Esophagus squamous epithelium (tissue), 5 donors: ENCODE measurements around the gene CRELD2. TPM values are rescaled to one million over a fixed set of nuclear protein-coding genes. Genes with fewer than 3 reads are reported as not detected.
A peak's percentile ranks its signal among the peaks of the same experiment; 100 is the strongest.

Experiments used
- DNase-seq: peaks from one replicate; lab custom pipeline; 2025; lab: John Stamatoyannopoulos, UW
- H3K27ac ChIP-seq, 4 donors: fragments of 200-600 bp; sonication (generic); one replicate each; pipeline ENCODE4 v1.5.1; 2016 to 2019; ENCODE audit warnings: mild to moderate bottlenecking in 1 of 4
- H3K27me3 ChIP-seq, 4 donors: fragments of 200-600 bp; sonication (generic); 1 replicate in 3 of 4; 2 replicates in 1 of 4; pipeline versions ENCODE4 v1.5.1 to v1.6.0; 2017 to 2021; ENCODE audit warnings: antibody characterized with exemption in 1 of 4
- H3K36me3 ChIP-seq, 3 donors: fragments of 200-600 bp; sonication (generic); one replicate each; pipeline ENCODE4 v1.5.1; 2016 to 2019
- H3K4me1 ChIP-seq, 3 donors: fragments of 200-600 bp; sonication (generic); one replicate each; pipeline ENCODE4 v1.5.1; 2017 to 2019
- H3K4me3 ChIP-seq, 4 donors: fragments of 200-600 bp; sonication (generic); 1 replicate in 3 of 4; 2 replicates in 1 of 4; pipeline ENCODE4 v1.5.1; 2016 to 2019; ENCODE audit warnings: mild to moderate bottlenecking in 2 of 4, moderate library complexity in 1 of 4
- H3K9me3 ChIP-seq, 3 donors: fragments of 200-600 bp; sonication (generic); one replicate each; pipeline ENCODE4 v1.5.1; 2016 to 2019
- POLR2A ChIP-seq, 4 donors: fragments of 450-650 bp; IDR thresholded peaks; one replicate each; pipeline ENCODE4 v1.6.1; 2017; ENCODE audit warnings: antibody characterized with exemption in 4 of 4, mild to moderate bottlenecking in 4 of 4, moderate library complexity in 3 of 4
- WGBS, 2 donors: methylation state at CpG; one replicate each; pipeline ENCODE4 v1.1.5; 2018; 5-methylcytosine and 5-hydroxymethylcytosine counted together
- intact Hi-C: fragments of 100-400 bp; cut with DNase I; formaldehyde crosslinking; loops from one replicate; pipeline ENCODE4 v1.15.0; 2022
- total RNA-seq, 4 donors: library from RNA; depleted of rRNA; stranded (reverse); fragments of >200 nt; gene quantifications; one replicate each; pipeline ENCODE4 v1.1.0, GENCODE V29; 2016
- TF ChIP-seq, protein P1 (sequence below), 6 experiments: fragments of 450-650 bp in 4 of 6; fragments of 200-600 bp in 2 of 6; sonication (generic) in 2 of 6; IDR thresholded peaks; one replicate each; pipeline ENCODE4 v1.5.1; 2016 to 2019; ENCODE audit warnings: antibody characterized with exemption in 6 of 6, mild to moderate bottlenecking in 4 of 6, moderate library complexity in 4 of 6
- donor health status: DM: yes; HTN: yes; CAD: no.

The CRELD2 gene
- total RNA-seq, 4 donors from 2014 or later, result 22.7 to 45.7 (median 35.5) TPM

DNA sequence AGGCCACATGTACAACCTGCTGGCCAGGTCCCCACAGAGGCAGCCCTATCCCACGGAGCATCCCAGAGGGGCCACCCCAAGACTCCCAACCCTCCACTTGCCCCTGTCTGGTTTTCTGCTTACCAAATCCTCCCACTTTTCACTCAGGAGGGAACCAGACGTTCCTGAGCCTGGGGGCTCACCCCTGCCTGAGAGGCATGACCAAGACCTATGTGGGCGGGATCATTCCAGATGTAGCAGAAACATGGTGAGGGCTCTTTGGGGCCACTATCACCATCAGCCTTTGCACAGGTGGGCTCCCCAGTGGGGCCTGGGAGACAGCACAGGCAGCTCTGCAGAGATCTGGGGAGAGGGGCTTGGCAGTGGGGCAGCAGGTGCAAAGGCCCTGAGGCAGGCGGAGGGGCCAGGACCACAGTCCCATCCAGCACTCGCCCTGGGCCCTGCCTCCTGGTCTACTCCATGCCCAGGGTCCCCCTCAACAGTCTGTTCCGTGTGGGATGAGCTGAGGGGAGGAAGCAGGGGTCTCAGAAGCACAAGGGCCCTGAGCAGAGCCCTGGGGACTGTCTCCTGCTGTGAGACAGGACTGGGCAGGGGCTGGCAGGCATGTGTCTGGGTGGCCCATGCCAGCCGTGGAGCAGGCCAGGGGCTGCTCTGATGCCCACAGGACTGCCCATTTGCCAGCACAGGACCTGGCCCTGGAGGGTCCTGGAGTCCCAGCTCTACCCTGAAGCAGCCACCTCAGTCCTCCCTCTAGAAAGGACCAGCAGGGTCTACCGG, 51.5 kb downstream of the CRELD2 start:
- 59 to 60% methylated on average over 1 to 4 of the region's 8 CpGs for whole genome bisulfite sequencing, 2 donors

DNA sequence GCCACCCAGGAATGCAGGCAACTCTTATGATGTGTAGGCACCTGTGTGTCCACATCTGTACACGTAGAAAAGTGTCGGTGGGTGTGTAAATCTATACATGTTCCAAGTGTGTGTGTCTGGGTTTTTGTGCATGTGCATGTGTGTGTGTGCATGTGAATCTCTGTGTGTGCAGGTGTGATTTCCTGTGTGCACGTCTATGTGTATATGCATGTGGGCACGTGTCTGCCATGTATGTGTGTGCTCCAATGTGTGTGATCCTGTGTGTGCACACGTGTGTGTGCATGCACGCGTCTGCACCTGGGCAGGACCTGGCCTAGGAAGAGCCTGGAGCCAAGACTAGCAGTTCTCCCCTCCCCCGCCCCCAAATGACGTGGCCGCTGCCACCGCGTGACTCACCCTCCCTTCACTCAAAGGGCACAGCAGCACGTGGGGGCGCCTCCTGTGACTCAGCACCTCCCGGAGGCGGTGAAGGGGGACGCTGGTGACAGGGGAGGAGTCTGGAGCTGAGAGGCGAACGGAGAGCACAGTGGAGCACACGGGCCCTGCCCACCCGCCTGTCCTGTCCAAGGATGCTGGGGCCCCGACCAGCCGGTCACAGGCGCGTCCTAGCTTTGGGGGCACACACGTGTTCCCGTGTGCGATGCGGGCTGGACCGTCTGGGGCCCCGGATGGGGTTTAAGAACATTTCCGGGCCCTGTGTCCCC, 52.2 kb downstream of the CRELD2 start:
- Histone ChIP-seq H3K4me1 (peaks cover 46 to 69% (median 56%) of the 10 kb centered on the region in 3 donors), H3K36me3 (peaks cover 0 to 4% (median 0%) of the 10 kb centered on the region in 3 donors), H3K27ac (peak overlapping the region; percentile 85 to 100 (median 90)), H3K27me3 (no peaks in the 10 kb centered on the region), H3K9me3 (no peaks in the 10 kb centered on the region), H3K4me3 (peak overlapping the region; percentile 37 to 71 (median 55))
- intact Hi-C loops, result no loop called here
- WGBS, 2 donors, result 7 to 13% methylated on average over 13 to 17 of the region's 32 CpGs
- peak; percentile 82 for DNase-seq
- peak in 3 of 4 donors; percentile 74 to 91 (median 86) for TF ChIP-seq POLR2A (IDR thresholded peaks at IDR 0.05)
- TF ChIP-seq, protein P1, sequence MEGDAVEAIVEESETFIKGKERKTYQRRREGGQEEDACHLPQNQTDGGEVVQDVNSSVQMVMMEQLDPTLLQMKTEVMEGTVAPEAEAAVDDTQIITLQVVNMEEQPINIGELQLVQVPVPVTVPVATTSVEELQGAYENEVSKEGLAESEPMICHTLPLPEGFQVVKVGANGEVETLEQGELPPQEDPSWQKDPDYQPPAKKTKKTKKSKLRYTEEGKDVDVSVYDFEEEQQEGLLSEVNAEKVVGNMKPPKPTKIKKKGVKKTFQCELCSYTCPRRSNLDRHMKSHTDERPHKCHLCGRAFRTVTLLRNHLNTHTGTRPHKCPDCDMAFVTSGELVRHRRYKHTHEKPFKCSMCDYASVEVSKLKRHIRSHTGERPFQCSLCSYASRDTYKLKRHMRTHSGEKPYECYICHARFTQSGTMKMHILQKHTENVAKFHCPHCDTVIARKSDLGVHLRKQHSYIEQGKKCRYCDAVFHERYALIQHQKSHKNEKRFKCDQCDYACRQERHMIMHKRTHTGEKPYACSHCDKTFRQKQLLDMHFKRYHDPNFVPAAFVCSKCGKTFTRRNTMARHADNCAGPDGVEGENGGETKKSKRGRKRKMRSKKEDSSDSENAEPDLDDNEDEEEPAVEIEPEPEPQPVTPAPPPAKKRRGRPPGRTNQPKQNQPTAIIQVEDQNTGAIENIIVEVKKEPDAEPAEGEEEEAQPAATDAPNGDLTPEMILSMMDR (IDR thresholded peaks at IDR 0.05), result no peak

More for the DNA sequence above, 51.5 kb downstream of the CRELD2 start:
- H3K36me3 ChIP-seq, result peaks cover 0 to 12% (median 0%) of the 10 kb centered on the region in 3 donors
- no peaks in the 10 kb centered on the region for H3K9me3 ChIP-seq
- TF ChIP-seq, protein P1 (IDR thresholded peaks at IDR 0.05), result no peak
- no peak for TF ChIP-seq POLR2A (IDR thresholded peaks at IDR 0.05)
- peaks cover 53 to 76% (median 63%) of the 10 kb centered on the region in 3 donors for H3K4me1 ChIP-seq
- no peaks in the 10 kb centered on the region for H3K27me3 ChIP-seq
- no peak for DNase-seq
- no peak overlapping the region for H3K4me3 ChIP-seq
- peak overlapping the region; percentile 85 to 100 (median 90) for H3K27ac ChIP-seq
- intact Hi-C loops, result no loop called here

DNA sequence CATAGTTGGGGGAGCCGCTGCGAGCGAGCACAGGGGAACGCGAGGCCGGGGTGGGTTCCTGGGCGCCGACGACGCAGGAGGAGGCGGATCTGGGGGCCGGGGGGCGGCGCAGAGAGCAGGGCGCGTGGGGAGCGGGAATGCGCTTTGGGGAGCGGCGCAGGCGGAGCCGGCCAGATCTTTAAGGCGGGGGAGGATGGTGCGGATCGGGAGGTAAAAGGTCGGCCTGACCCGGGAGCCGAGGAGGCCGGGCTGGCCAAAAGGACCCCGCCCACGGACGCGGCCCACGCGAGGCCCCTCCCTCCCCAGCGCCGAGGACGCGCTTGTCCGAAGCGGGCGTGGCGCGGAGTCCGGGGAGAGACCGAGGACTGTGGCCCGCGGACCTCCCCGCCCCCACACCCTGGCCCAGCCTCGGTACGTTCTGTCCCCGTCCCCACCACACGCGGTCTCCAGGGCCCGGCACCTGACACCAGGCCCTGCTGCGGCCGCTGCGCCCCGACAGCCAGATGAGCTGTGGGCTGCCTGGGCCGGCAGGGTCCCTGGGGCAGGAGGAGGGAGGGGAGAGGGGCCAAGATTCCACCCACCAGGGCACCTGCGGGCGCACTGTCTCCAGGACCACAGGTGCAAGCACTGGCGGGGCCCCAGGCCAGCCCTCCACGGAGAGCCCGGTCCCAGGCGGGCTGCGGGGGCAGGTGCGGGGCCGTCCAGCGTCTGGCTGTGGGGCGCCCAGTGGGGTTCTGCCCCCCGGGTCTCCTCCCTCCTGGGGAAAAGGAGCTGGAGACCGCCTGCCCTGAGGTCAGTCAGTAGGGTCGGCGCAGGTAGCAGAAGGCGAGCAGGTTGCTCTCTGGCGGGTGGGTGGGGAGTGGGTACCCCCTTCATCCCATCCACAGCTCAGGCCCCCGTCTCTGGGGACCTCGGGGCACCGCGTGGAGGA, 53.1 kb downstream of the CRELD2 start:
- peak overlapping the region; percentile 85 to 100 (median 90) for H3K27ac ChIP-seq
- peak overlapping the region; percentile 37 to 71 (median 55) for H3K4me3 ChIP-seq
- no peaks in the 10 kb centered on the region for H3K27me3 ChIP-seq
- WGBS, 2 donors, result 0% methylated on average over 18 of the region's 81 CpGs; no CpG with 5 or more reads in 1 of the 2 donors
- no peaks in the 10 kb centered on the region for H3K9me3 ChIP-seq
- H3K4me1 ChIP-seq, result peaks cover 38 to 65% (median 48%) of the 10 kb centered on the region in 3 donors
- no peak for DNase-seq
- intact Hi-C loops, result no loop called here
- no peaks in the 10 kb centered on the region for H3K36me3 ChIP-seq
- TF ChIP-seq POLR2A (IDR thresholded peaks at IDR 0.05), result peak in 1 of 4 donors; percentile 42
- TF ChIP-seq, protein P1 (IDR thresholded peaks at IDR 0.05), result no peak

DNA sequence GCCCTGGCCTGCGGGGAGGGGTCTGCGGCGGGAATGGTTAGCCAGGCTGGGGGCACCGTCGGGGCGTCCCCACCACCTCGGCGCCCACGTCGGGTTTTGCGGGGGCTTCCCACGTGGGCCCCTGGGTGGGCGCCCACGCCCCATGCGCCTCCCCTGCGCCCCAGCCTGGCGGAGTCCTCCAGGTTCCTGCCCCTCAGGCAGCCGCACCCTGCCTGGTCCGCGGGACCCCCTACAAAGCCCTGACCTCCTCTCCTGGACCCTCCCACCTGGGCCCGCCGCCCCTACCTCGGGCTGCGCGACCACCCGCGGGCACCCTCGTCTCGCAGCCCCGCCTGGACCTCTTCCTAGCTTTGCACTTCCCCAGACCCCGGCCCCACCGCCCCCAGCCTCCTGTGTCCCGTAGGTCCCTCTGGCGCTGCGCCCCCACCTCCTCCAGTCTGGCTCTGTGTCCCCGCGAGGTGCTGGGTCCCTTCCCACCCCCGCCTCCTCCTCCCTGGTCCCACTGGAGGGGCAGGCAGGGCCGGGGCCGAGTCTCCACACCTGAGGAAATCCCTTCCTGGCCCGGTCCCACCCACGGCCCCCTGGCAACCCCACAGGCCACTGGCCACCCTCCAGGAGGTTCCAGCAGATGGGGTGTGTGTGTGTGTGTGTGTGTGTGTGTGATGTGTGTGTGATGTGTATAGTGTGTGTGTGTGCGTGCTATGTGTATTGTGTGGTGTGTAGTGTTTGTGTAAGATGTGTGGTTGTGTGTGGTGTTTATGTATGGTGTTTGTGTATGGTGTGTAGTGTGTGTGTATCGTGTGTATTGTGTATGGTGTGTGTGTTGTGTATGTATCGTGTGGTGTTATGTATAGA, 54.0 kb downstream of the CRELD2 start:
- Histone ChIP-seq H3K4me1 (peaks cover 29 to 56% (median 39%) of the 10 kb centered on the region in 3 donors), H3K27ac (peak overlapping the region; percentile 85 to 100 (median 90)), H3K4me3 (peak overlapping the region in 3 of 4 donors; percentile 50 to 71 (median 60)), H3K27me3 (no peaks in the 10 kb centered on the region), H3K9me3 (no peaks in the 10 kb centered on the region), H3K36me3 (no peaks in the 10 kb centered on the region)
- intact Hi-C loops, result no loop called here
- TF ChIP-seq, protein P1 (IDR thresholded peaks at IDR 0.05), result no peak
- no peak for TF ChIP-seq POLR2A (IDR thresholded peaks at IDR 0.05)
- WGBS, 2 donors, result 55 to 62% methylated on average over 7 to 14 of the region's 45 CpGs
- DNase-seq, result no peak
